GM20000 (cell line): Measurements from ENCODE around the gene CMTM7.
"Not testable (repeated sequence)": the region's sequence is repeated elsewhere in the genome, so short reads cannot be mapped to it uniquely, and the experiment has no call there.

Source experiments
- DNase-seq: peaks from one replicate; pipeline ENCODE4 v3.0.0; 2012; ENCODE audit warnings: low spot score
- TF ChIP-seq, protein P1 (sequence below): IDR thresholded peaks from 2 replicates; pipeline ENCODE4 v1.5.1; 2012; ENCODE audit warnings: mild to moderate bottlenecking, control low read depth; ENCODE audit errors: extremely low read depth, missing control alignments

CMTM7 gene

DNA sequence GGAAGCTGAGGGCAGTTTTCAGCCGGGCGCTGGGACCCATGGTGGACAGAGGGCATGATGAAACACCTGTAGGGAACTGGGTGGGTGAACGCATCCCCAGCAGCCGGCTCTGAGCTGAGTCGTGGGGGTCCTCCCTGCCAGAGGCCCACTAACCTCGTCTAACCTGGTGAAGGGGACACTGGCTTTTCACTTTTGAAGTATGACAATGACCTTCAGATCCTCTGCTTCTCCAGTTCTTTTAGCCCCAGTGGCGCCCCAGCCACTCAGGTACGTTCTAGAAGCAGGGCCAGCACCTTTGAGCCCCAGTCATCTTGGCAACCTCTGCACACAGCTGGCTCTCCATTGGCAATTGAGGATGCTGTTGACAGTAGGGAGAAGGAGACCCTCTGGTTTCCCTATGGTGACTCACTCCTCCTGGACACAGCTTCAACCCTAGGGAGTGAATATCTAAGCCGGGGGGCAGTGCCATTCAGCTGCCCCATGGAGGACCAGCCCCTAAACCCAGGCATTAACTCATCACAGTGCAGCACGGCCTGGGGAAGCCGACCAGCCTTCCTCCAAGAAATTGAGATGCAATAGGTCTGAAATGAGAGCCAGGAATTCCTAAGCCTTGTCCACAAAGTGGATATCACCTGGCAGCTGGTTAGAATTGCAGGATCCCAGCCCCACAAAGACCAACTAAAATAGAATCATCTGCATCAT lies 64.9 kb downstream of the CMTM7 start:
- TF ChIP-seq, protein P1, sequence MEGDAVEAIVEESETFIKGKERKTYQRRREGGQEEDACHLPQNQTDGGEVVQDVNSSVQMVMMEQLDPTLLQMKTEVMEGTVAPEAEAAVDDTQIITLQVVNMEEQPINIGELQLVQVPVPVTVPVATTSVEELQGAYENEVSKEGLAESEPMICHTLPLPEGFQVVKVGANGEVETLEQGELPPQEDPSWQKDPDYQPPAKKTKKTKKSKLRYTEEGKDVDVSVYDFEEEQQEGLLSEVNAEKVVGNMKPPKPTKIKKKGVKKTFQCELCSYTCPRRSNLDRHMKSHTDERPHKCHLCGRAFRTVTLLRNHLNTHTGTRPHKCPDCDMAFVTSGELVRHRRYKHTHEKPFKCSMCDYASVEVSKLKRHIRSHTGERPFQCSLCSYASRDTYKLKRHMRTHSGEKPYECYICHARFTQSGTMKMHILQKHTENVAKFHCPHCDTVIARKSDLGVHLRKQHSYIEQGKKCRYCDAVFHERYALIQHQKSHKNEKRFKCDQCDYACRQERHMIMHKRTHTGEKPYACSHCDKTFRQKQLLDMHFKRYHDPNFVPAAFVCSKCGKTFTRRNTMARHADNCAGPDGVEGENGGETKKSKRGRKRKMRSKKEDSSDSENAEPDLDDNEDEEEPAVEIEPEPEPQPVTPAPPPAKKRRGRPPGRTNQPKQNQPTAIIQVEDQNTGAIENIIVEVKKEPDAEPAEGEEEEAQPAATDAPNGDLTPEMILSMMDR: no peak
- DNase-seq: peak; percentile 4

- TF ChIP-seq, protein P1: no peak
- DNase-seq: peak; percentile 42
These were observed 66.4 kb downstream of the CMTM7 start for GRCh38 chr3:32457971-32458471.

- no peak for DNase-seq
- TF ChIP-seq, protein P1: no peak
These were observed 67.8 kb downstream of the CMTM7 start for GRCh38 chr3:32459450-32459849.

DNA sequence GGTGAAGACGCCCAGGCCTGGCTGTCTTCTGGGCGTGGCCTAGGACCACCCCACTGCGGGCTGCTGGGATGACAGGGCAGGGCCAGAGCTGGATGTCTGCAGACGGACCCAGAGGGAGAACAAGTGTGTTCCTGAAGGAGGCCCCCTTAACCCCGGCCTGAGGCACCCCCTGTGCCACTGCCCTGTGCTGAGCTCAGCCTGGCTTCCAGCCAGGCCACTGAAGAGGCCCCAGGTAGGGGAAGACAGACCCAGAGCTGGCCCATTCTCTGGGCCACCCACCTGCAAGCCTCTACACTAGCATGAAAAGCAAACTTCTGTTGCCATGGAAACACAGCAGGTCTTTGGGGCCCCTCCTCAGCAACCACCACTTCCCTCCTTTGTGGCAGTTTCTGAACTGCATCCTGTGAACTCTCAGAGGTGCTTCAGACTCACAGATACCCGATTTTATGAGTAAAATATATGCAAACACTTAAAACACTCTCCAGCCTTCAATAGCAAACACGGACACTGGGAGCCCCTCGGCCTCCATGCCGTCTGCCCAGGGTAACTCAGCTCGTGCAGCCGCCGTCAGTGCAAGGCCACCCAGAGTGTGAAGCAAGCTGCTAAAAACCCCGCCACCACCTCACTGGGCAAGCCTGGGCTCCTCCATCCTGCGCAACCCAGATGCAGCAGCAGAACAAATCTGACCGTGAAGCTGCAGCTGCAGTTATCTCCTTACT lies 68.5 kb downstream of the CMTM7 start:
- peak; percentile 80 for DNase-seq
- TF ChIP-seq, protein P1: no peak

- DNase-seq: not testable (repeated sequence)
These were observed 69.3 kb downstream of the CMTM7 start for GRCh38 chr3:32460817-32461496.

DNA sequence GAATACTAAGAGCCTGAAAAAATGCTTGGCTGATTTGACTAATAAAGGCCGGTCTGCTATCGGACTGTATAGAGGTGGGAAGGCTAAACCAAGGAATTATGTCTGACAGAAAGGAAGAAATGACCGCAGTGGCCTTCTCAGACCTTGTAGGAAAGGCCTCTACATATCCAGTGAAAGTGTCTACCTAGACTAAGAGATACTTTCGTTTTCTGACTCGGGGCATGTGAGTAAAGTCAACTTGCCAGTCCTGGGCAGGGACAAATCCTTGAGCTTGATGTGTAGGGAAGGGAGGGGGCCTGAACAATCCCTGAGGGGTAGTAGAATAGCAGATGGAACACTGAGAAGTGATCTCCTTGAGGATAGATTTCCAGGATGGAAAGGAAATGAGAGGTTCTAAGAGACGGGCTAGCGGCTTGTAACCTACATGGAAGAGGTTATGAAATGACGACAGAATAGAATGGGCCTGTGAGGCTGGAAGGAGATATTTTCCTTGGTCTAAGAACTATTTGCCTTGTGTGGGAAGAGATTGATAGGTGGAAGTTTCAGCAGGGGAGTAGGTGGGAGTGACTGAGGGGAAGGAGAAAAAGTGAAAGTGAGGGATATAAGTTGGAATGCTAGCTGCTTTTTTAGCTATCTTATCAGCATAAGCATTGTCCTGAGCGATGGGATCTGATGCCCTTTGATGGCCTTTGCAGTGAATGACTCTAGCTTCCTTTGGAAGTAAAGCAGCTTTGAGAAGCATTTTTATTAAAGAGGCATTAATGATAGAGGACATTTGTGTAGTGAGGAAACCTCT lies 70.7 kb downstream of the CMTM7 start:
- DNase-seq: not testable (repeated sequence)

- not testable (repeated sequence) for DNase-seq
These were observed 71.8 kb downstream of the CMTM7 start for GRCh38 chr3:32463415-32463814.

DNA sequence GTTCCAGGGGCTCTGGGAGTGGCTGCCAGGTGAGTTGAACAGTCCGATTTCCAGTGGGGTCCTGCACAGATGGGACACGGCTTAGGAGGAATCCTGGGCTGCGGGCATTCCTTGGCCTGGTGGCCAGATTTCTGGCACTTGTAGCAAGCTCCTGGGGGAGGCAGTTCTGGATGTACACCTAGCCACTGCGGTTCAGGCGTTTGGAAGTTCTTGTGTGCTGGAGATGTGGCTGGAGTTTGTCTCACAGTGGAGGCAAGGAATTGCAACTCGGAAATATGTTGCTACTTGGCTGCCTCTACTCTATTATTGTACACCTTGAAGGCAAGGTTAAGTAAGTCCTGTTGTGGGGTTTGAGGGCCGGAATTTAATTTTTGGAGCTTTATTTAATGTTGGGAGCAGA lies 73.1 kb downstream of the CMTM7 start:
- not testable (repeated sequence) for DNase-seq

DNA sequence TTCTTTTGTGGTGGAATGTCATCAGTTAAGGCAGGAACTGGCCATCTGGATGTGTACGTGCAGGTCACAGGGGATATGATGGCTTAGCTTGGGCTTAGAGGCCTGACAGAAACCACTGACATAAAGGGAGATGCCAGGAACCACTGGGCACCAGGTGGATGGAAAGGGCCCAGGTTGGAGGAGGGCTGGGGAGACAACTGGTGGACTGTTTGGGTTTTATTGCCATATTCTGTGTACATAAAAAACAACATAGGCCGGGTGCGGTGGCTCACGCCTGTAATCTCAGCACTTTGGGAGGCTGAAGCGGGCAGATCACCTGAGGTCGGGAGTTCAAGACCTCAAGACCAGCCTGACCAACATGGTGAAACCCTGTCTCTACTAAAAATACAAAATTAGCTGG lies 75.2 kb downstream of the CMTM7 start:
- DNase-seq: not testable (repeated sequence)
